ENCODE results near the gene ATP6V1G3.
"Not testable (repeated sequence)": the region's sequence is repeated elsewhere in the genome, so short reads cannot be mapped to it uniquely, and the experiment has no call there.

Gene ATP6V1G3

GRCh38 chr1:198540580-198540979, at the start of gene ATP6V1G3:
TSS of gene ATP6V1G3 (minus strand) at chr1:198540680. CDS start at chr1:198540650, 30 bp downstream.
- H3K4me1 ChIP-seq (ENCODE audit: control insufficient read depth, insufficient read depth, low read length), result no peaks in the 10 kb centered on the region
- H3K9ac ChIP-seq (ENCODE audit: low read depth, low read length), result no peak within 1 kb of the TSS
- no peaks in the 10 kb centered on the region for H3K9me3 ChIP-seq (ENCODE audit: control insufficient read depth, insufficient read depth, low read length)
- no peaks in the 10 kb centered on the region for H3K36me3 ChIP-seq (ENCODE audit: control insufficient read depth, insufficient read depth, low read length)
- no peaks in the 10 kb centered on the region for H3K27me3 ChIP-seq (ENCODE audit: control insufficient read depth, insufficient read depth, low read length)
- no peak within 1 kb of the TSS for H3K4me3 ChIP-seq (ENCODE audit: low read depth, low read length)

GRCh38 chr1:198588845-198589244, 48.4 kb upstream of the ATP6V1G3 start:
- no peaks in the 10 kb centered on the region for H3K36me3 ChIP-seq (ENCODE audit: control insufficient read depth, insufficient read depth, low read length)
- H3K4me1 ChIP-seq (ENCODE audit: control insufficient read depth, insufficient read depth, low read length), result no peaks in the 10 kb centered on the region
- no peaks in the 10 kb centered on the region for H3K27me3 ChIP-seq (ENCODE audit: control insufficient read depth, insufficient read depth, low read length)
- no peak overlapping the region for H3K9ac ChIP-seq (ENCODE audit: low read depth, low read length)
- H3K9me3 ChIP-seq (ENCODE audit: control insufficient read depth, insufficient read depth, low read length), result no peaks in the 10 kb centered on the region
- no peak overlapping the region for H3K4me3 ChIP-seq (ENCODE audit: low read depth, low read length)

GRCh38 chr1:198584163-198584562, 43.7 kb upstream of the ATP6V1G3 start:
- Histone ChIP-seq H3K27me3 (ENCODE audit: control insufficient read depth, insufficient read depth, low read length) (no peaks in the 10 kb centered on the region), H3K4me3 (ENCODE audit: low read depth, low read length) (no peak overlapping the region), H3K36me3 (ENCODE audit: control insufficient read depth, insufficient read depth, low read length) (no peaks in the 10 kb centered on the region), H3K9me3 (ENCODE audit: control insufficient read depth, insufficient read depth, low read length) (peaks cover 3% of the 10 kb centered on the region), H3K4me1 (ENCODE audit: control insufficient read depth, insufficient read depth, low read length) (no peaks in the 10 kb centered on the region), H3K9ac (ENCODE audit: low read depth, low read length) (no peak overlapping the region)

- not testable (repeated sequence) for H3K27me3 ChIP-seq (ENCODE audit: control insufficient read depth, insufficient read depth, low read length); H3K4me3 ChIP-seq (ENCODE audit: low read depth, low read length); H3K4me1 ChIP-seq (ENCODE audit: control insufficient read depth, insufficient read depth, low read length); H3K9ac ChIP-seq (ENCODE audit: low read depth, low read length); H3K9me3 ChIP-seq (ENCODE audit: control insufficient read depth, insufficient read depth, low read length); H3K36me3 ChIP-seq (ENCODE audit: control insufficient read depth, insufficient read depth, low read length)
Measured at GRCh38 chr1:198583209-198583802, 42.8 kb upstream of the ATP6V1G3 start.

- H3K4me3 ChIP-seq (ENCODE audit: low read depth, low read length), result no peak overlapping the region
- no peaks in the 10 kb centered on the region for H3K36me3 ChIP-seq (ENCODE audit: control insufficient read depth, insufficient read depth, low read length)
- no peaks in the 10 kb centered on the region for H3K4me1 ChIP-seq (ENCODE audit: control insufficient read depth, insufficient read depth, low read length)
- peaks cover 3% of the 10 kb centered on the region for H3K9me3 ChIP-seq (ENCODE audit: control insufficient read depth, insufficient read depth, low read length)
- no peaks in the 10 kb centered on the region for H3K27me3 ChIP-seq (ENCODE audit: control insufficient read depth, insufficient read depth, low read length)
- no peak overlapping the region for H3K9ac ChIP-seq (ENCODE audit: low read depth, low read length)
Measured at GRCh38 chr1:198577444-198577843, 37.0 kb upstream of the ATP6V1G3 start.

- H3K36me3 ChIP-seq (ENCODE audit: control insufficient read depth, insufficient read depth, low read length), result no peaks in the 10 kb centered on the region
- H3K4me3 ChIP-seq (ENCODE audit: low read depth, low read length), result no peak overlapping the region
- peaks cover under 1% of the 10 kb centered on the region for H3K9me3 ChIP-seq (ENCODE audit: control insufficient read depth, insufficient read depth, low read length)
- H3K27me3 ChIP-seq (ENCODE audit: control insufficient read depth, insufficient read depth, low read length), result no peaks in the 10 kb centered on the region
- no peaks in the 10 kb centered on the region for H3K4me1 ChIP-seq (ENCODE audit: control insufficient read depth, insufficient read depth, low read length)
- H3K9ac ChIP-seq (ENCODE audit: low read depth, low read length), result no peak overlapping the region
Measured at GRCh38 chr1:198575798-198576641, 35.5 kb upstream of the ATP6V1G3 start.

GRCh38 chr1:198575292-198575691, 34.8 kb upstream of the ATP6V1G3 start:
- H3K36me3 ChIP-seq (ENCODE audit: control insufficient read depth, insufficient read depth, low read length), result no peaks in the 10 kb centered on the region
- H3K9me3 ChIP-seq (ENCODE audit: control insufficient read depth, insufficient read depth, low read length), result no peaks in the 10 kb centered on the region
- H3K27me3 ChIP-seq (ENCODE audit: control insufficient read depth, insufficient read depth, low read length), result no peaks in the 10 kb centered on the region
- H3K4me3 ChIP-seq (ENCODE audit: low read depth, low read length), result no peak overlapping the region
- no peaks in the 10 kb centered on the region for H3K4me1 ChIP-seq (ENCODE audit: control insufficient read depth, insufficient read depth, low read length)
- no peak overlapping the region for H3K9ac ChIP-seq (ENCODE audit: low read depth, low read length)

- Histone ChIP-seq H3K9ac (ENCODE audit: low read depth, low read length) (no peak overlapping the region), H3K27me3 (ENCODE audit: control insufficient read depth, insufficient read depth, low read length) (no peaks in the 10 kb centered on the region), H3K4me3 (ENCODE audit: low read depth, low read length) (no peak overlapping the region), H3K36me3 (ENCODE audit: control insufficient read depth, insufficient read depth, low read length) (no peaks in the 10 kb centered on the region), H3K9me3 (ENCODE audit: control insufficient read depth, insufficient read depth, low read length) (no peaks in the 10 kb centered on the region), H3K4me1 (ENCODE audit: control insufficient read depth, insufficient read depth, low read length) (no peaks in the 10 kb centered on the region)
Measured at GRCh38 chr1:198574325-198574724, 33.8 kb upstream of the ATP6V1G3 start.

- no peaks in the 10 kb centered on the region for H3K27me3 ChIP-seq (ENCODE audit: control insufficient read depth, insufficient read depth, low read length)
- no peaks in the 10 kb centered on the region for H3K4me1 ChIP-seq (ENCODE audit: control insufficient read depth, insufficient read depth, low read length)
- H3K4me3 ChIP-seq (ENCODE audit: low read depth, low read length), result no peak overlapping the region
- no peak overlapping the region for H3K9ac ChIP-seq (ENCODE audit: low read depth, low read length)
- H3K9me3 ChIP-seq (ENCODE audit: control insufficient read depth, insufficient read depth, low read length), result no peaks in the 10 kb centered on the region
- H3K36me3 ChIP-seq (ENCODE audit: control insufficient read depth, insufficient read depth, low read length), result no peaks in the 10 kb centered on the region
Measured at GRCh38 chr1:198564716-198565115, 24.2 kb upstream of the ATP6V1G3 start.

- no peak overlapping the region for H3K4me3 ChIP-seq (ENCODE audit: low read depth, low read length)
- H3K36me3 ChIP-seq (ENCODE audit: control insufficient read depth, insufficient read depth, low read length), result no peaks in the 10 kb centered on the region
- H3K4me1 ChIP-seq (ENCODE audit: control insufficient read depth, insufficient read depth, low read length), result no peaks in the 10 kb centered on the region
- no peak overlapping the region for H3K9ac ChIP-seq (ENCODE audit: low read depth, low read length)
- no peaks in the 10 kb centered on the region for H3K27me3 ChIP-seq (ENCODE audit: control insufficient read depth, insufficient read depth, low read length)
- H3K9me3 ChIP-seq (ENCODE audit: control insufficient read depth, insufficient read depth, low read length), result no peaks in the 10 kb centered on the region
Measured at GRCh38 chr1:198564157-198564556, 23.7 kb upstream of the ATP6V1G3 start.

- H3K4me1 ChIP-seq (ENCODE audit: control insufficient read depth, insufficient read depth, low read length), result no peaks in the 10 kb centered on the region
- H3K4me3 ChIP-seq (ENCODE audit: low read depth, low read length), result no peak overlapping the region
- no peaks in the 10 kb centered on the region for H3K9me3 ChIP-seq (ENCODE audit: control insufficient read depth, insufficient read depth, low read length)
- no peaks in the 10 kb centered on the region for H3K27me3 ChIP-seq (ENCODE audit: control insufficient read depth, insufficient read depth, low read length)
- H3K9ac ChIP-seq (ENCODE audit: low read depth, low read length), result no peak overlapping the region
- H3K36me3 ChIP-seq (ENCODE audit: control insufficient read depth, insufficient read depth, low read length), result no peaks in the 10 kb centered on the region
Measured at GRCh38 chr1:198563583-198563982, 23.1 kb upstream of the ATP6V1G3 start.

GRCh38 chr1:198560161-198560560, 19.7 kb upstream of the ATP6V1G3 start:
- H3K4me1 ChIP-seq (ENCODE audit: control insufficient read depth, insufficient read depth, low read length), result no peaks in the 10 kb centered on the region
- H3K9me3 ChIP-seq (ENCODE audit: control insufficient read depth, insufficient read depth, low read length), result no peaks in the 10 kb centered on the region
- no peak overlapping the region for H3K9ac ChIP-seq (ENCODE audit: low read depth, low read length)
- no peaks in the 10 kb centered on the region for H3K36me3 ChIP-seq (ENCODE audit: control insufficient read depth, insufficient read depth, low read length)
- no peaks in the 10 kb centered on the region for H3K27me3 ChIP-seq (ENCODE audit: control insufficient read depth, insufficient read depth, low read length)
- no peak overlapping the region for H3K4me3 ChIP-seq (ENCODE audit: low read depth, low read length)
